IPS DF 4.7 (cell line): ENCODE data around the gene CACNG6.
"Not testable (repeated sequence)": the region's sequence is repeated elsewhere in the genome, so short reads cannot be mapped to it uniquely, and the experiment has no call there.

Experiments
- DNase-seq: peaks from one replicate; pipeline ENCODE4 v3.0.0-alpha.2; 2013; ENCODE audit warnings: low spot score; ENCODE audit errors: extremely low read depth

CACNG6 gene

GRCh38 chr19:53999694-54000093, 8.3 kb downstream of the CACNG6 start:
- DNase-seq, result no peak

GRCh38 chr19:54001496-54001895, 10.1 kb downstream of the CACNG6 start:
- no peak for DNase-seq

DNA sequence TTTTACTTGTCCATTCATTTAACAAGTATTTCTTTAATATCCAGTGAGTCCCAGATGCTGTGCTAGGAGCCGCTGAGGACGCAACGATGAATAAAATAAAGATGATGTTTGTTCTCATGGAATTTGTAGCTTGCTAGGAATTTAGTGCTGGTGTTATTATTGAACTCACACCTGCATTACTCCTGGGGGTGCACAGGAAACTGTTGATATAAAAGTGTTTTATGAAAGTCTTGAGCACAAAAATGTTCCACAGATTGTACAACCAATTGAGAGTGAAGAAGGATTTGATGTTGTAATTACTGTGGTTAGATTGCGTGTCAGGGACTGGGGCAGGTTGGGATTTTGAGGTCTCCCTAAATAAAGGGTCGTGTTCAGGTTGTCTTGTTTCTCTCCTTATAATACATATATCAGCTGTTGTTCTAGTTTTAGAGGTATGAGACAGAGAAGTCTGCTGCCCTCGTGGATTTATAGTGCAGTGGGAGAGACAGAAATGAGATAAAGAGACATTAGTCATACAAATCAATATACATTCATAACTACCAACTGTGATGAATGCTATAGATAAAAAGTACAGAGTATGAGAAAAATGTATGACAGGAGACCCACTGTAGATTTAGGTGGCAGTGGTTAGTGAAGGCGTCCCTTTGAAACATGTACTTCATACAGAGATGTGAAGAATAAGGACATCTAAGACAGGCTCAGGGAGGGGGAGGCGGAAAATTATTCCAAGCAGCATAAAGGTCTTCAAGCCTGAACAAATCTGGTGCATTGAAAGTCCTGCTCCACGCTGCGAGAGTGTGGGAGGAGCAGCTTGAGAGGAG, 11.3 kb downstream of the CACNG6 start:
- DNase-seq, result no peak

- no peak for DNase-seq
Measured at GRCh38 chr19:54009440-54009839, 18.0 kb downstream of the CACNG6 start.

GRCh38 chr19:54010474-54010873, 19.0 kb downstream of the CACNG6 start:
- no peak for DNase-seq

- no peak for DNase-seq
Measured at GRCh38 chr19:54011507-54012211, 20.2 kb downstream of the CACNG6 start.

GRCh38 chr19:54013866-54014265, 22.4 kb downstream of the CACNG6 start:
- no peak for DNase-seq

DNA sequence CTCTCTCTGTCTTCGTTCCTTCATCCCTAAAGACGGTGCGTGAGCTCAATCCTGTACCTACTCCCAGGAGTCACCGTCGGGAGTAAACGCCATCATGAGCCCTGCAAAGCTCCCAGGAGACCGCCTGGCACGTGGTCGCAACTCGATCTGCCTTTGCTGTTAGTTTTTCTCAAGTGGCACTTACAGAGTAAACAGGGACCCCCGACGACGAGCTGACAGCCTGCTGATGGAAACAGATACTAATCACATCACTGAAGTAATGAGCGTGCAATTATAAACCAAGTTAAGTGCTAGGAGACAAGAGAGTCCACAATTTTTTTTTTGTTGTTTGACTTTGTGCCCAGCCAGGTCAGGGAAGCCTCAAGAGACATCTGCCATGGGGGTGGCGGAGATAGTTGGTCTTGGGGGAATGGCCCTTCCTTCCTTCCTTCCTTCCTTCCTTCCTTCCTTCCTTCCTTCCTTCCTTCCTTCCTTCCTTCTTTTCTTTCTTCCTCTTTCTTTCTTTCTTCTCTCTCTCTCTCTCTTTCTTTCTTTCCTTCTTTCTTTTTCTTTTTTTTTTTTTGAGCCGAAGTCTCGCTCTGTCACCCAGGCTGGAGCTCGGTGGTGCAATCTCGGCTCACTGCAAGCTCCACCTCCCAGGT, 23.6 kb downstream of the CACNG6 start:
- DNase-seq, result no peak

DNA sequence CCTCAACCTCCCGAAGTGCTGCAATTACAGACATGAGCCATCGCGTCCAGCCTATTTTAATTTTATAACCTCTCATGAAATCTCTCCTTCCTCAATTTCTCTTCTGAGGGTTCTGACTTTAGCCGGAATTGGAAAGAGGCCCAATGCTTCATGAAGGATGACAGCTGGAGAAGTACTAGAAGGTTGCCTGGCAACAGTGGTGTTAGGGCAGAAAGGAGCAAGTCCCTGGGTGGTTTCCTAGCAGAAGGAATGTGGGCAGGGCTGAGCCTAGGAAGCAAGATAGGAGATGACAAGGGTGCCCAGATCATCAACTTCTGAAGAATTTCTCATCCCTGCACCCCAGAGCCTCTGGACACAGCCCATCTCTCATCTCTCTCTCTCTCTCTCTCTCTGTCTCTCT, 25.8 kb downstream of the CACNG6 start:
- DNase-seq, result no peak

DNA sequence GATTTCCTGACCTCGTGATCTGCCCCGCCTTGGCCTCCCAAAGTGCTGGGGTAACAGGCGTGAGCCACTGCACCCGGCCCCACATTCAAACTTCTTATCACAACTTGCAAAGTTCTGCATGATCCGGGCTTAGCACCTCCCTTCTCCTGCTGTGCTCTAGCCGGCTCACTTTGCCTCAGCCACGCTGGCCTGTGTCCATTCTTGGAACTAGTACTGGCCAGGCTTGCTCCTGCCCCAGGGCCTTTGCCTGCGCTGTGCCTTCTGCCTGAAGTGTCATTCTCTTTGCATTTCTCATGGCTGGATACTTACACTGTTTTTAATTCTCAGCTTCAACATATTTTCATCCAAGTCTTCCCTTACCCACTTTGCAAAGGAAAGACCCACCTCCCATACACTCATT, 29.9 kb downstream of the CACNG6 start:
- DNase-seq, result no peak

GRCh38 chr19:54021932-54022331, 30.5 kb downstream of the CACNG6 start:
- DNase-seq, result no peak

- DNase-seq, result no peak
Measured at GRCh38 chr19:54023191-54023590, 31.8 kb downstream of the CACNG6 start.

- no peak for DNase-seq
Measured at GRCh38 chr19:54024660-54025059, 33.2 kb downstream of the CACNG6 start.

DNA sequence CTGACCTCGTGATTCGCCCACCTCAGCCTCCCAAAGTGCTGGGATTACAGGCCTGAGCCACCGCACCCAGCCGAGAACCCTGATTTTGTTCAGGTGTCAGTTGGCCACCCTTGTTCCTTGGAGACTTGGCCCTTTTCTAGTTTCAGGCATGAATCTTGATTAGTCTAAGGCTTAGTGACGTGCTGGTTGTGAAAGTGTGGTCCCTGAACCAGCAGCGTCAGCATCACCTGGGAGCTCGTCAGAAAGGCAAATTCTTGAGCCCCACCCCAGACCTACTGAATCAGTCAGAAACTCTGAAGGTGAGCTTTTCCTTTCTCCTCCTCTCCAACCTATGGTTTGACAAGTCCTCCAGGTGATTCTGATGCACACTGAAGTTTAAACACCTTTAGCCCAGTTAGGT, 35.2 kb downstream of the CACNG6 start:
- DNase-seq, result no peak

- DNase-seq, result no peak
Measured at GRCh38 chr19:54029301-54029700, 37.9 kb downstream of the CACNG6 start.

GRCh38 chr19:54029930-54030490, 38.6 kb downstream of the CACNG6 start:
- DNase-seq, result no peak

DNA sequence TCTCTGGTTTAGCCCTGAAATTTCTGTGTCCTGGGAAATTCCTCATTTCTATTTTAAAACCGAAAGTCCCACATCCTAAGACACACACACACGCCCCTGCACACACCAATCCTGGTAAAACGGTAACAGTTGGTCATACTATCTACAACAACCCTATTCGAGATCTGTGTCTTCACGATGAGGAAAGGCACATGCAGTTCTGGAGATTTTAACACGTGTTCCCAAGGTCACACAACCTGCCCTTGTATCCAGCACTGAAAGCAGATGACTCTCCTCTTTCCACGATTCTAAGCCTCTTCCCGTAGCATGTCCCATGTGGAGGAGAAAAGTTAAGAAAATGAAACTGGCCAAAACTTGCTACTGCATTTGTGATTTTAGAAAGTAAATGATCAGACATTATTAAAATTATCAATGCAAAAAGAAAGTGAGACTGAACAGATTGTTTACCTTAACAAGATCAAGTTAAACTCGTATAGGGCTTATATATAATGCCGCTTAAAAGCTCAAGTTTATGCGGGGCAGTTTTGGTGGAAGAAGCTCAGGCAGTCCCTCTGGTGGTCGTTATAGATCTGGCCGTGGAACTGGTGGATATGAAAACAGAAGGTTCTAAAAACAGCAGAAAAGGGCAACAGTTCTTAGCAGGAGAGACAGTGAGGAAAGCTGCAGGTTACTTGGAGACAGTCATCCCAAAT, 39.6 kb downstream of the CACNG6 start:
- no peak for DNase-seq

DNA sequence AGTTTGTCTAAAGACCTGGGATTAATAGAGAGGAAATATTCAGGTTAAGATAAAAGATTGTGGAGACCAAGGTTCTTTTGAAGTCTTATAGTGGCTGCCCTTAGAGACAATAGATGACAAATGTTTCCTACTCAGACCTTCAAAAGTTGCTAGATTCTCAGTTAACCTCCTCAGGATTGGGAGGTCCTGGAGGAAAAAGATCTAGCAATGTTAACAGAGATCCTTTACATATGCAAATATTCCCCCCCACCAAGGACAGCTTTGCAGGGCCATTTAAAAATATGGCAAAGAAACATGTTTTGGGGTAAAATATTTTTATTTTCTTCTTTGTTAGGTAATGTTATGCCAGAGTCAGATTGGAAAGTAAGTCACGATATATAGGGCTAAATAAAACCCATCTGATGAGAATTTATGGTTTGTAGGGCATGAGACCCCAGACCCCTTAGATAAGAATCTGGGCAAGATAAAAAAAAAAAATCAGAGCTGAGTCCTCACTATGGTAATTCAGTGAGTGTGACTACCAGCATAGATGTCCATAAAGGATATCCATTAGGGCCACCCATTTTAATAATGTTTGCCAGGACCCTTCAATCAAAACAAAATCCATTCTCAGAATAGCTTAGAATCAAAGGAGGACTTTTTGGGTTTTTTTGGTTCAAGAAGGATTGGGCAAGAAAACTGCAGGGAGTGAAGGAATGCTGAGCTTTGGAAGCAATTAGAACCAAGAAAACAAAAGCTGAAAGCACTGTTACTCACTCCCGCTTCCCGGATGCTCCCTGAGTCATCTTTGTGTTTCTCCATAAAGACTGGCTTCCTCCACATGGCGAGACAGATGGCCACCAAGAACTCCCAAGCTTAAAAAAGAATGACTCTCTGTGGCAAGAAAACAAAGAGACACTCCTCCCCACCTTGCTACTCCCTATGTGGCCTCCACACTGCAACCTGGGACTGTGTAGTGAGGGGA, 44.1 kb downstream of the CACNG6 start:
- DNase-seq, result no peak

- DNase-seq, result not testable (repeated sequence)
Measured at GRCh38 chr19:54036542-54036941, 45.1 kb downstream of the CACNG6 start.

DNA sequence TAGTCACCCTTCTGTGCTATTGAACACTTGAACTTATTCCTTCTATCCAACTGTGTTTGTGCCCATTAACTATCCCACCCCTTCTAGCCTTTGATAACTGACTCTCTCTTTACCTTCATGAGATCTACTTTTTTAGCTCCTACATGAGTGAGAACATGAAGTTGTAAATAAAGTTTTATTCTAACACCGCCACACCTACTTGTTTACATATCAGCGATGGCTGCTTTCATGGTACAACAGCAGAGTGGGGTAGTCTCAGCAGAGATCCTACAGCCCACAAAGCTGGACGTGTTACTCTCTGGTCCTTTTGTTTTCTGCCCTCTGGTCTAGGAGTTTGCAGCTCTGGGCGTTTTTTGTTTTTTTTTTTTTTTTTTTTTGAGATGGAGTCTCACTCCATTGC, 48.6 kb downstream of the CACNG6 start:
- no peak for DNase-seq
